HG03439 (cell line): Measurements from ENCODE around the gene MMD.
"Not testable (repeated sequence)": the region's sequence is repeated elsewhere in the genome, so short reads cannot be mapped to it uniquely, and the experiment has no call there.

Experiments used
- ATAC-seq: cut with Tn5 transposase; IDR thresholded peaks from one replicate; pipeline ENCODE4 v1.9.1; 2021; ENCODE audit warnings: mild to moderate bottlenecking, moderate library complexity; ENCODE audit not compliant: unreplicated experiment

MMD gene, protein sequence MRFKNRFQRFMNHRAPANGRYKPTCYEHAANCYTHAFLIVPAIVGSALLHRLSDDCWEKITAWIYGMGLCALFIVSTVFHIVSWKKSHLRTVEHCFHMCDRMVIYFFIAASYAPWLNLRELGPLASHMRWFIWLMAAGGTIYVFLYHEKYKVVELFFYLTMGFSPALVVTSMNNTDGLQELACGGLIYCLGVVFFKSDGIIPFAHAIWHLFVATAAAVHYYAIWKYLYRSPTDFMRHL

DNA sequence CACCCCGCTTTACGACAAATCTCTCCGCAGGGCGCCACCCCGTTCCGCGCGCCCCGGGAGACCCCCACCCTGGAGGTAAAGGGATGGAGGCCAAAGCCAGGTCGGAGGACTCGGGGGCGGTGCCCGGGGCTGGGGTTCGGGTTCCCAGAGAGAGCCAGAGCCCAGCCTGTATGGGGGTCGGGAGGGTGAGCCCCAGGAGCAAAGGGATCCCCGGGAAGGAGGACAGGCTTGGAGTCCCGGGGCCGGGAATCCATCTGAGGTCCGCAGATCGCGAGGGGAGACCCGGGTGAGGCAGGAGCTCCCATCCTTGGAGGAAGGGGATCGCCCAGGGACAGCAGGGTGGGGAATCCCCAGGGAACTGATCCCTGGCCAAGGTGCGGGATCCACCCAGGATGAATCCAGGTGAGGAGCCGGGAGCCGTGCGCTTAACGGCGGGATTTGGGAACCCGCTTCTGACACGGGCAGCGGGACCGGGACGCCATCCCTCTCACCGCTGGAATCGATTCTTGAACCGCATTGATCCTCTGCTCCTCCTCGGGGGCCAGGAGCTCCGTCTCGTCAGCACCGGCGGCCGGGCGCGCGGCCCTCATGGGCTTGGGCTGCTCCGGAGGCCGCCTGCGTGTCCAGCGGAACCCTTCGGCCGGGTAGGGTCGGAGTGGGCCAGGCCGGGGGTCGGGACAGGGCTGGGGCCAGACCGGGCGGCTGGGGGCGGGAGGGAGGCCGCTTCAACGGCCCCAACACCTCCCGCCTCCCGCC lies at the start of gene MMD:
TSS of gene MMD (minus strand) at position 657 of the 756 bp plus-strand sequence. CDS start at position 517, 140 bp downstream.
- ATAC-seq = peak; percentile 19

DNA sequence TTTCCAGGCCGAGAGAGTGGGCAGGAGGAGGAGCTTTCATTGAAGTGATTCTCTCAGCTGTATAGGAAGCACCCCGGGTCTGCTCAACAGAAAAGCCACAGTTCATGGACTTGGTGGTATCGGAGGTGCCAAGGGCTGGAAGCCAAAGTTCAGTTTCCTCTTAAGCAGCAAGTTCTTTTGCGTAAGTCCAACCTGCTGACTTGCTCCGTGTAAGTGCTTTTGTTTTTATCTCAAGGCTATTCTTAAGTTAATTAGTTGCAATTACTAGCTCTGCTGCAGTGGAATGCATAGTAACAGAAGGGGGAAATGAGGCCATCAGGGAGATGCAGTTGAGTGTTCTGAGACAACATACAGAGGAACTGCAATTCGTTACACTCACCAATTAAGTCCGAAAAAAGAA lies 45.0 kb upstream of the MMD start:
- ATAC-seq = no peak

DNA sequence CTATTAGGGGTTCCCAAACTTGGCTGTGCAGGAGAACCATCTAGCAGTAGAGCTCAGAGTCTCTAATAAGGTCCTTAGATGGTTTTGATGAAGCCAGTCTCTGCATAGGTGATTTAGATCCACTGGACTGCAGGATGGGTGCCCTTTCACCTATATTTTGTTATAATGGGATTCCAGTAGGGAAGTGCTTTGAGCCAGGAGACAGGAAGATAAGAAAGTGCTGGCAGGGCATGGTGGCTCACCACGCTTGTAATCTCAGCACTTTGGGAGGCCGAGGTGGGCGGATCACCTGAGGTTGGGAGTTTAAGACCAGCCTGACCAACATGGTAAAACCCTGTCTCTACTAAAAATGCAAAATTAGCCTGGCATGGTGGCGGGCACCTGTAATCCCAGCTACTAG lies 44.1 kb upstream of the MMD start:
- not testable (repeated sequence) for ATAC-seq

DNA sequence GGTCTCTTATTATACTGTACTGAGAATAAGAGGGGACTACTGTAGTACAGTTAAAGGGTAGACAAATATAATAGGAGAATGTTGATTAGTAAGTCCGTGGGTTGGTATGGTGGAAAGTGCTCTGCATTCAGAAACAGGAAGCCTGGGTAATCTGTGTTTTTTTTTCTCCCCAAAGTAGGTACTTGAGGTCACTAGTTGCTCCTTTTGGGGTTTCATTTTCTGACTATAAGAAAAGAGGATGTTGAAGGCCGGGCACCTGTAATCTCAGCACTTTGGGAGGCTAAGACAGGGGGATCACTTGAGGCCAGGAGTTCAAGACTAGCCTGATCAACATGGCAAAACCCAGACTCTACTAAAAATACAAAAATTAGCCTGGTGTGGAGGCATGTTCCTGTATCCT lies 42.0 kb upstream of the MMD start:
- ATAC-seq = peak; percentile 70

DNA sequence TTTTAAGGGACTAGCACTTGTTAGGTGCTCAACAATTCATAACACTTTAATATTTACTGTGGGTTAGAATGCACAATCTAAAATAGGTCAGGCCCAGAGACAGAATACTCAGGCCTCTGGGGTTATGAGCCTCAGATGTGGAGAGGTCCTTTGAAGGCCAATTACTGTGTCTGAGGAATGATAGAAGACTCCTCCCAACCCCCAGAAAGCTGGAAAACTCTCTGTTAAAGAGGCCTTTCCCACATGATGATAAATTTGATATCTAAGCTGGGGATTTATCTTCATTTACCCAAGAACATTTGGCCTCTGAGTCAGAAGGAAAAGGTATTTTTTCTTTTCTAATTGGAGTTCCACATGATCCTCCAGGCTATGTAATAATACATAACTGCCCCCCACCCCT lies 41.1 kb upstream of the MMD start:
- no peak for ATAC-seq

DNA sequence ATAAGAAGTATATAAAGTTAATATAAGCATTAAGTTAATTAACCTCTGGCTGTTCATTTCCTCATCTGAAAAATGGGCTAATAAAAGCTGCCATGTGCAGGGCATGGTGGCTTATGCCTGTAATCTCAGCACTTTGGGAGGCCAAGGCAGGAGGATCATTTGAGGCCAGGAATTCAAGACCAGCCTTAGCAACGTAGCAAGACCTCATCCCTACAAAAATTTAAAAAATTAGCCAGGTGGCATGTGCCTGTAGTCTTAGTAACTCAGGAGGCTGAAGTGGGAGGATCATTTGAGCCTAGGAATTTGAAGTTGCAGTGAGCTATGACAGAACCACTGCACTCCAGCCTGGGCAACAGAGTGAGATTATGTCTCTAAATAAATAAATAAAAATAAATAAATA lies 40.6 kb upstream of the MMD start:
- no peak for ATAC-seq

DNA sequence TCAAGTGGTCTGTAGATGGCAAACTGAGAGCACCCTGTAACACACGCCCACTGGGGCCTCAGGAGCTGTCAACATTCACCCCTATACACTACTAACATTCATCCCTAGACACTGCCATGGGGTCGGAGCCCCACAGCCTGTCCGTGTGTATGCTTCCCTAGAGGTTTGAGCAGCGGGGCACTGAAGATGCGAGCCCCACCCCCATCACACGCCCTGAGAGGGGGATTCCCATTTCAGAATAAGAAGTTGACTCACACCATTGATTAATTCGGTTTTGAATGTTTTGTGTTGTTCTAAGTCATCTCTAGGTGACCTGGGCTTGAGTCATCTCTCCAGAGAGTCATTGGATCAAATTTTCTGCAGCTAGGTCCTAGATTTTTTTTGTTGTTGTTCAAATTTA lies 37.3 kb upstream of the MMD start:
- ATAC-seq = peak; percentile 61

DNA sequence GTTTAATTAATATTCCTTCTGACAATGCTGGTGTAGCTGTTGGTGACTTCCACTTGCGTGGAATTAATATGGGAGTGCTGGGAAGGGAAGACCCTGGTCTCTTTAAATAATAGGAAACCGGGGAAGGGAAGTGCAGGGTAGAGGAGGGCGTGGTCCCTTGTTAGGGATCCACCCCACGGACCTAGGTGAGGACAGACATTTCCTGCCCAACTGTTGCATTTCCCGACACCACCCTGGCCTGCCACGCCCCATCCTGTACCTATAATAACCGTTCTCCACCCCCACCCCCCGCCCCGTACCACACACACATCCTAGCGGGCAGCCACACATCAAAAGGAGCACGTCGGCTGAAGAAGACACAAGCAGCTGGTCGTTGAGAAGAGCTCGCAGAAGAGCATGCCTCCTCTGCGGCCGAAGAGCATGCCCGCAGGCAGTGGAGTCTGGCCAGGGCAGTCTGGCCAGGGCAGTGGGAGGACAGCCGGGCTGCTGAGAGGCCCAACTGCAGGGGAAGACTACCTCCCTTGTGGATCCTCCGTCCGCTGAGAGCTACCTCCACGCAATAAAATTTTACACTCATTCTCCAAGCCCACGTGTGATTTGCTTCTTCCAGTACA lies 36.8 kb upstream of the MMD start:
- no peak for ATAC-seq

DNA sequence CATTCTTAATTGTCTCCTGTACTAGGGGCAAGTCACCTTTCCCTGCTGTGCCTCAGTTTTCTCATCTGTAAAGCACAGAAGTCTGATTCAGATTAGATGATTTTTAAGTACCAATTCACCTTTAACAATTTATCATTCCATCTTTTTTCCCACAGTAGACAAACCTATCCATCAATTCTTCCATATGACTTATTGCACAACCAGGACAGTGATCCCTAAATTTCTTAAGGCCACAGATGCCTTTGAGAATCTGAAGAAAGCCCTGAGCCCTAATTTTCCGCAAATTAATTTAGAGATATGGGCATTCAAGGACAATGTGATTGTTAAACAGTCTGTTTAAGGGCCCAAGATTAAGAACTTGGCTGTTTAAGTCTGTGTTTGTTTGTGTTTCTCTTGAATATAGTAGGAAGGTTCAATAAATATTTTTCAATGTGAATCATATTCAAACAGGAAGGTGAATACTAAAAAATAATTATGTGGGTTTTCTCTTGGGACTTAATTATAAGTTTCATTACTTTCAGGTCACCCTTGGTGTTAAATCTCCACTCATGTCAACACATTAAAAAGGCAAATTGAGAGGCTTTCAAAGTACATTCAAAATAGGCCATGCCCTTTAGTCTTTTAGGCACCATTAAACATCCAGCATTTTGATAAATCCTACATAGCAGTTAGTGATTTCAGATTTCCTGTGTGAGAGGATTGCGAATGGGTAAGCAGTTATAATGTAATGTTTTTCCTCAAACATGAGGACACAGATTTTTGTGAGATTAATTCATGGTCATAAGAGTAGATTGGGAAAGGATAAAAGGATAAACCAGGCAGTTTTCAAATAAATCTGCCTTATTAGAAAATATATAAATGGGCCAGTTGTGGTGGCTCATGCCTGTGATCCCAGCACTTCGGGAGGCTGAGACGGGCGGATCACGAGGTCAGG lies 34.9 kb upstream of the MMD start:
- ATAC-seq = no peak

DNA sequence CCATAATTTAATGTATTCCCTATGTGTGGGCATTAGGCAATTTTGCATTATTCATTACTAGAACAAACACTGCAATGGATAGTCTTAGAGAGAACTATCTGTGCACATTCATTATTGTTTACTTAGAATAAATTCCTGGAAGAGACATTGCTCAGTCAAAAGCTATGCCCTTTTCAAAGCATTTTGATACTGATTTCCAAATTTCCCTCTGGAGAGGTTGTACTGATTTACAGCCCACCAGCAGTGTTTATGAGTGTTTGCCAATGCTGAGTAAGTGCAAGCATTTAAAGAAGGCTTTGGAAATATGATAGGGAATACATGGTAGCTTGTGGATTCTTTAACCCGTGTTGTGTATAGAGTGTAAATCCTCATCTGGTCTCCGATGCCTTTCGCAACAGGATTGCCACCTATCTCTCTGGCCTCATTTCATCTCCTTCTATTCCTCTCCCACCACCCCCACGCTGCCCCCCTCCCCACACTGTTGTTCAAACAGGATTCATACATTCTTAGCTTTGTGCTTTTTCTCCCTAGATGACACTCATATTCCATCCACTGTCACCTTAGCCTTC lies 33.4 kb upstream of the MMD start:
- ATAC-seq = no peak

DNA sequence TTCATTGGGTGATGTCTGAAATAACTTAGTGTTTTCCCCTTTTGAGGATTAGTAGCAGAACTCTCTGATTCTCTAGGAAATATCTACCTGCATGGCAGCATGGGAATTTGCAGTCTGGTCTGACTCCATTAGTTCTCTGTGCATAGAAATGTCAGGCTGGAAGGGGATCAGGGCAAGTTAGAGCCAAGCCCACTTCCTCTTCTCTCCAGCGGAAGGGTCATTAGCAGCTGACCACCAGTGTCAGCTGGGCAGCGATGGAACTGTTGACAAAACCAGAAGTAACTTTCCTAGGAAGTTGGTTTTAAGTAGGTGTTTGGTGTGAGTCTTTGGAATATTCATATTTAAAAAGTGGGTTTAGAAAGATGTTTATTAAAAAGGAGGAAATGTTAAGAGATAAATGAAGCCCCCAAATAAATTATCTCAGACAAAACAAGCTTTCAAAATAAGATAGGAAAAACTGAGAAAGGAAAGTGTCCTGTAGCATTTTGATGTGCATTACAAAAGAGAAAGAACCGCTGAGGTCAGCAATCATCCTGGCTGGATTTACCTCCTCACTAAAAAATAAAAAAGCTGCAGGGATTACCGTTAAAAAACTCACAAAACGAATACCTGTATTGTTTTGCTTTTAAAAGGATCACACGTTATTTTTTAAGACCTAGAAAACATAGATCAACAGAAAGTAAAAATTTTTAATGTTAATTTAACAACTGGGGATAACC lies 32.4 kb upstream of the MMD start:
- ATAC-seq = no peak

DNA sequence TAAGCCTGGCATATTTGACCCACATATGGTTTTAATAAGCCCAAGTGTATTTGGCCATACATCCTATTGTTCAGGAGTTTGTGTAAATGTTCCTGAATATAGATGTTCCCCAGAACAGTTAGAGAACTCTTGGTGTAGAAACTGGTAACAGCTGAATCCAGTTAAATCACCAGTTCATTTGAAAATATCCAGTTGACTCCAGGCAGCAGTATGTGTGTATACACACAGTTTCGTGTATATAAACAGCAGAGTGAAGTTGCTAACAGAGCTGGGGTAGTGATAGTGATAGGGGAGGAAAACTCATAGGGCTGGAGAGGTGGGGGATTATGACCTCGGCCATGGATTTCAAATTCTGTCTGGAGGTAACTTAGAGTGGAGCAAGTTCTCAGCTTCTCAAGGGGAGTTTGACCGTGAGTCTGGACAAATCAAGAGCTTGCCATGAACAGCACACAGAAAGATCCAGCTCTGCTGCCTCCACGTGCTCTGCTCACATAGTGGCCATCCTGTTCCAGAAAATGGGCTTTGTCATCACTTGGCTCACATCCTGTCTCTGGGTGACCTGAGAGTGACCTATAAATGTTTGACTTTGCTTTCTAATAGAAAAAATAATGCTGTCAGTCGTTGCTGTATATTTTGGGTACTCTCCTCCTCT lies 30.6 kb upstream of the MMD start:
- no peak for ATAC-seq

DNA sequence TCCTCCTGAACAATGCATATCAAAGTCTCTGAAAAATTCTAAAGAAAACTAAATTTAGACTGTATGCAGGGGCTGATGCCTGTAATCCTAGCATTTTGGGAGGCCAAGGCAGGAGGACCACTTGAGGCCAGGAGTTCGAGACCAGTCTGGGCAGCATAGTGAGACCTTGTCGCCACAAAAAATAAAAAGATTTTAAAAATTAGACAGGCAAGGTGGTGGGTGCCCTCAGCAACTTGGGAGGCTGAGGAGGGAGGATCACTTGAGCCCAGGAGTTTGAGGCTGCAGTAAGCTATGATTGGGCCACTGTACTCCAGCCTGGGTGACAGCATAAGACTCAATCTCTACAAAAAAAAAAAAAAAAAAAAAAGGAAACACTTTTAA lies 30.1 kb upstream of the MMD start:
- ATAC-seq = no peak

DNA sequence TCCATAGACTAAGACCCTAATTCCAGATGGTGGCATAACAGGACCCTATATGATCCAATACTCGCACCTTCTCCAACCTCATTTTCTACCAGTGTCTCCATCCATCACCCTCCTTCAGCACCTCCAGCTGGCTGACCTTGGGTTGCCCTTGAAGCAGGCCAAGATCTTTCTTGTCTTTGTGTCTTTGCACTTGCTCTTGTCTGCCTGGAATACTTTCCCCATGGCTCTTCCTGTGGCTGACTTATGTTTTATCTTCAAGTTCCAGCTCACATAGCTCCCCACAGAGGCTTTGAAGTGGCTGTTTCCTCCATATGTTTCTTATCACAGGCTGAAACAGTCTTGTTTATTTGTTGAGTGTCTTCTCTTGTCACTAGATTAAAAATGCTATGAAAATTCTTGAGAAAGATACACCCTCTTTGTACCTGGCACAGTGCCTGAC lies 29.6 kb upstream of the MMD start:
- ATAC-seq = no peak

DNA sequence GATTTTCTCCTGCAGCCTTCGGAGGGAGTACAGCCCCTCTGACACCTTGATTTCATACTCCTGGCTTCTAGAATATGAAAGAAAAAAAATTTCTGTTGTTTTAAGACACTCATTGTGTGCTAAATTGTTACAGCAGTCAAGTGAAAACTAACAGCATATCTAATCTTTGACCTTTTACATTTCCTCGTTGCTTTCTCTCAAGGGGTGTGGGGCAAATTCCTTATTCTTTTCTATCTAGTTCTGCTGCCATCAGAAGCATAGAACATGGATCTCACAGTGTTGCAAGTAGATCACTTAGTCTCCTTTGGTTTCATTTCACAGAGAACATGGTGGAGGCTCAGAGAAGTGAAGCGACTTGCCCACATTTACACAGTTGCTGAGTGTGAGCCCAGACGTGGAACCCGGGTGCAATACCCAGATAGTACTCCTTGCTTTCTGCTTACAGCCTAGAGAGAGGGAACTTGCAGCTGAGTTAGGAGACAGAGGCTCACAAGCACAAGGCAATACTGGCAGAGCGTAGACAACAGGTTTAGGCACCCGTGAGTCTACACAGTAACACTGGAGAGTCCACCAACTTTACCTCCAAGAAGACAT lies 28.7 kb upstream of the MMD start:
- no peak for ATAC-seq

DNA sequence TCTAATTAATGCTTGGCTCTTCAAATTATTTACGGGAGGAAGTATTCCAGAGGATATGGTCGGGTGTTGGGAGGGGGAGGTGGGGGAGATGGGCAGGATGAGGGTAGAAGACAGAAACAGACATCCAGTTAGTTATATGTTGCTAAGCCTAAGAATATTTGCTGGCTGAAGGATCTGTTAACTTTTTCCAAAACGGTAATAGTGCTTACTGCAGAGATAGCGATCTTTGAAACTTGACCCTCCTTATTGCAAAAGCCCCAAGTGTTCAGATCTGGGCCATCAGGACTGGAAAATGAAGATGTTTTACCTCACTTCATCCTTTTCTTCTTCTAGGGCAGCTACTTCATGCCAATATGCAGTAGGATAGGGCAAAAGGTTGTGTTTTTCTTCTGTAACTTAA lies 27.0 kb upstream of the MMD start:
- ATAC-seq = no peak

DNA sequence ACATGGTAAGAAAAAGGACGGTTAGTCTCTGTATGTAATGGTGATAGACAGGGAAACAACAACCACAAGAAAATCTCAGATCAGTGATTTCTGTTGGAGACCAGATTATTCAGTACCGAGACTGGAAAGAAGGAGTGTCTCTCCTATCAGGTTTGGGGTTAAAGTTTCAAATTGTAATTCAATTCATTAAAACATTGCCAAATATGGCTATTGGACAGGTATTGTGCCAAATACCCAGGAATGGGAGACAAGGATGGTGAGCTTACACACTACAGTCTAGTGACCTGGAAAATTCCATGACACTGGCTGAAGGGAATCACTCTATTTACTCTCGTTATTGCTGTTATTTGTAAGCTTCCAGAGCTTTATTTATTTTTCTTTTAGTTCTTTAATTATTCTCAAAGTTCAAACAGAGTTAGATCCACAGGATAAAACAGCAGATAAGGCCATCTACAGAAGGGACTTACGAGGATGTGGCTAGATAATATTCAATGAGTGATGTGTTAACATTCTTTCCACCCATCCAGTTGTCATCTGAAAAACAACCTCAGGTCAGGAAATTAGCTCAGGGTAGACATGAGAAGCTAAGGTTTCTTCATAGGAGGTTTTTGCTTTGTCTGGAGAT lies 25.1 kb upstream of the MMD start:
- no peak for ATAC-seq

DNA sequence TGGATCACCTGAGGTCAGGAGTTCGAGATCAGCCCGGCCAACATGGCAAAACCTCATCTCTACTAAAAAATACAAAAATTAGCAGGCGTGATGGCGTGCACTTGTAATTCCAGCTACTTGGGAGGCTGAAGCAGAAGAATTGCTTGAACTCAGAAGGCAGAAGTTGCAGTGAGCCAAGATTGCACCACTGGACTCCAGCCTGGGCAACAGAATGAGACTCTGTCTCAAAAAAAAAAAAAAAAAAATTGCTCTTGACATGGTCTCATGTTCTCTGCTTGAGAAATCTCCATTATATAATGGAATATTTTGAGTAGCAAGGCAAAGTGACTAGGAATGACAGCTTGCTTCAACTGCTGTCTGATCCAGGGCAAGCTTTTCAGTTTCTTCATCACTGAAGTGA lies 24.4 kb upstream of the MMD start:
- ATAC-seq = not testable (repeated sequence)
